ENCODE data around the gene GPR156. TPM values are rescaled to one million over a fixed set of nuclear protein-coding genes. Genes with fewer than 3 reads are reported as not detected.
"Not testable (repeated sequence)": the region's sequence is repeated elsewhere in the genome, so short reads cannot be mapped to it uniquely, and the experiment has no call there.

GPR156 gene
- total RNA-seq, 1 experiment from 2014 or later = not detected

- no peak overlapping the region for H2AFZ ChIP-seq (ENCODE audit: low read length)
Observed at GRCh38 chr3:120306519-120307455, 21.8 kb upstream of the GPR156 start.

GRCh38 chr3:120304616-120305015, 19.6 kb upstream of the GPR156 start:
- Histone ChIP-seq H4K20me1 (ENCODE audit: insufficient read depth, low read depth, low read length) (0 out of 2 replicates have a peak, but pooled peaks cover 3% of the 10 kb centered on the region), H3K9me2 (replicated peaks; ENCODE audit: insufficient read depth, low read length) (no peaks in the 10 kb centered on the region), H3K9me3 (ENCODE audit: low read length) (no peaks in the 10 kb centered on the region), H3K36me3 (ENCODE audit: insufficient read depth, low read length) (no peaks in the 10 kb centered on the region), H3K4me3 (ENCODE audit: low read length) (no peak overlapping the region), H3K9ac (ENCODE audit: low read length) (no peak overlapping the region), H3K4me2 (ENCODE audit: low read depth, low read length, poor library complexity, severe bottlenecking) (no peak overlapping the region), H3K27me3 (ENCODE audit: low read length) (no peaks in the 10 kb centered on the region), H3K27ac (ENCODE audit: low read length) (no peak overlapping the region), H2AFZ (ENCODE audit: low read length) (no peak overlapping the region), H3K4me1 (ENCODE audit: low read length) (no peaks in the 10 kb centered on the region), H3K79me2 (ENCODE audit: low read length) (no peaks in the 10 kb centered on the region)
- no peak for DNase-seq

More at GRCh38 chr3:120306519-120307455, 21.8 kb upstream of the GPR156 start:
- H3K4me2 ChIP-seq (ENCODE audit: low read depth, low read length, poor library complexity, severe bottlenecking) = no peak overlapping the region
- H4K20me1 ChIP-seq (ENCODE audit: insufficient read depth, low read depth, low read length) = 0 out of 2 replicates have a peak, but pooled peaks cover 3% of the 10 kb centered on the region
- no peak for DNase-seq
- no peak overlapping the region for H3K4me3 ChIP-seq (ENCODE audit: low read length)
- no peaks in the 10 kb centered on the region for H3K4me1 ChIP-seq (ENCODE audit: low read length)
- H3K27ac ChIP-seq (ENCODE audit: low read length) = no peak overlapping the region
- no peaks in the 10 kb centered on the region for H3K9me2 ChIP-seq (replicated peaks; ENCODE audit: insufficient read depth, low read length)
- no peaks in the 10 kb centered on the region for H3K79me2 ChIP-seq (ENCODE audit: low read length)
- no peak overlapping the region for H3K9ac ChIP-seq (ENCODE audit: low read length)
- no peaks in the 10 kb centered on the region for H3K9me3 ChIP-seq (ENCODE audit: low read length)
- no peaks in the 10 kb centered on the region for H3K36me3 ChIP-seq (ENCODE audit: insufficient read depth, low read length)
- no peaks in the 10 kb centered on the region for H3K27me3 ChIP-seq (ENCODE audit: low read length)

DNA sequence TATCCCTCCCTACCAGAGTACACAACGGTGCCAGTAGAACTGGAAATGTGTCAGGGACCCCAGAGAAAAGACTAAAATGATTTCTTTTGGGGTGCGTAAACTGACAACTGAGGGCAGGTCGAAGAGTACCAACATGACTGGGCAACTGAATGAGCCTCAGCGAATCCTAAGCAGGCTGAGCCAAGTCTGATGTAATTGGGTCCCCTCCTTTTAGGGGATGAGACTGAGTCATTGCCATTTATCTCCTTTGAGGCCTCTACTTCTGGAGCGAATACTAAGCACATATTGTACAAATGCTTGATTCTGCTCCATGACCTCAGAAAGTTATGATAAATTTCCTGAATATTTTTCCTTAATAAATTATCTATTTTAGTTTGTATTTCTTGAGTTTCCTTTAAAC, 17.3 kb upstream of the GPR156 start:
- no peak overlapping the region for H3K4me3 ChIP-seq (ENCODE audit: low read length)
- H2AFZ ChIP-seq (ENCODE audit: low read length) = no peak overlapping the region
- H3K79me2 ChIP-seq (ENCODE audit: low read length) = no peaks in the 10 kb centered on the region
- H3K9ac ChIP-seq (ENCODE audit: low read length) = no peak overlapping the region
- H3K36me3 ChIP-seq (ENCODE audit: insufficient read depth, low read length) = no peaks in the 10 kb centered on the region
- no peaks in the 10 kb centered on the region for H3K4me1 ChIP-seq (ENCODE audit: low read length)
- H3K27me3 ChIP-seq (ENCODE audit: low read length) = no peaks in the 10 kb centered on the region
- no peak overlapping the region for H3K27ac ChIP-seq (ENCODE audit: low read length)
- DNase-seq = no peak
- no peak overlapping the region for H3K4me2 ChIP-seq (ENCODE audit: low read depth, low read length, poor library complexity, severe bottlenecking)
- H3K9me2 ChIP-seq (replicated peaks; ENCODE audit: insufficient read depth, low read length) = no peaks in the 10 kb centered on the region
- 0 out of 2 replicates have a peak, but pooled peaks cover 3% of the 10 kb centered on the region for H4K20me1 ChIP-seq (ENCODE audit: insufficient read depth, low read depth, low read length)
- H3K9me3 ChIP-seq (ENCODE audit: low read length) = no peaks in the 10 kb centered on the region

DNA sequence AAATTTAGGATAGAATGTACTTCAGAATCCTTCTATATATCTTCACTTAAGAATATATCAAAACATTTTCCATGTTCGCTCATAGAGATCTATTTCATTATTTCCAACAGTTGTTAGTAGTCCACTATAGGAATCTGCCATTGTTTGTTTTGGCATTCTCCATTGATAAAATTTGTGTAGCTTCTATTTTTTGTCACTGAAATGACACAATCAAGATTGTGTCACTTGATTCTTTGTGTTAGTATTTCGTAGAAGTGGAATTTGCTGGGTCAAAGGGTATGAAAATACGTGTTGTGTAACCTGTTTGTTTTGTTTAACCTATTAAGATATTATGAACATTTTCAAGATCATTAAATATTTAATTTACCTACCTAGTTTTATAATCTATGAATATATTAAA, 15.9 kb upstream of the GPR156 start:
- Histone ChIP-seq H4K20me1 (ENCODE audit: insufficient read depth, low read depth, low read length) (0 out of 2 replicates have a peak, but pooled peaks cover 3% of the 10 kb centered on the region), H3K79me2 (ENCODE audit: low read length) (no peaks in the 10 kb centered on the region), H3K27me3 (ENCODE audit: low read length) (no peaks in the 10 kb centered on the region), H3K27ac (ENCODE audit: low read length) (no peak overlapping the region), H3K4me1 (ENCODE audit: low read length) (no peaks in the 10 kb centered on the region), H3K4me2 (ENCODE audit: low read depth, low read length, poor library complexity, severe bottlenecking) (no peak overlapping the region), H2AFZ (ENCODE audit: low read length) (no peak overlapping the region), H3K36me3 (ENCODE audit: insufficient read depth, low read length) (no peaks in the 10 kb centered on the region), H3K9ac (ENCODE audit: low read length) (no peak overlapping the region), H3K4me3 (ENCODE audit: low read length) (no peak overlapping the region), H3K9me2 (replicated peaks; ENCODE audit: insufficient read depth, low read length) (no peaks in the 10 kb centered on the region), H3K9me3 (ENCODE audit: low read length) (no peaks in the 10 kb centered on the region)
- no peak for DNase-seq

DNA sequence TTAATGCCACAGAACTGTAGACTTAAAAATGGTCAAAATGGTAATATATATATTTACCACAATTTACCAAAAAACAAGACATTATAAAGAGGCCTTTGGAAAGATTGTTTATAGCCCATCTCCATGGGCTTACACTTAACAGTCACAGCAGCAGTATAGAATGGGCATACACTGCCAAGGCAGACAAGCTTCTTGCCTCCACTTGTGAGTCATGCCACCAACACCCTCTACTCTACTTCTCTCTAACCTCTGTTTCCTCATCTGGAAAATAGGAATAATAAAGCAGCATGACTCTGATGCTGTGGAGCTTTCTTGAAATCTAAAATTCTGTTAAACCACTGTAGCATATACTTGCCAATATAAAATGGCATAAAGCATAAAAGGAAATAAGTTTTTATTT, 14.4 kb upstream of the GPR156 start:
- Histone ChIP-seq H3K27ac (ENCODE audit: low read length) (no peak overlapping the region), H3K4me3 (ENCODE audit: low read length) (no peak overlapping the region), H3K36me3 (ENCODE audit: insufficient read depth, low read length) (no peaks in the 10 kb centered on the region), H3K9me3 (ENCODE audit: low read length) (no peaks in the 10 kb centered on the region), H3K9me2 (replicated peaks; ENCODE audit: insufficient read depth, low read length) (no peaks in the 10 kb centered on the region), H4K20me1 (ENCODE audit: insufficient read depth, low read depth, low read length) (no peaks in the 10 kb centered on the region), H2AFZ (ENCODE audit: low read length) (no peak overlapping the region), H3K4me2 (ENCODE audit: low read depth, low read length, poor library complexity, severe bottlenecking) (no peak overlapping the region), H3K4me1 (ENCODE audit: low read length) (no peaks in the 10 kb centered on the region), H3K9ac (ENCODE audit: low read length) (no peak overlapping the region), H3K79me2 (ENCODE audit: low read length) (no peaks in the 10 kb centered on the region), H3K27me3 (ENCODE audit: low read length) (no peaks in the 10 kb centered on the region)
- no peak for DNase-seq

DNA sequence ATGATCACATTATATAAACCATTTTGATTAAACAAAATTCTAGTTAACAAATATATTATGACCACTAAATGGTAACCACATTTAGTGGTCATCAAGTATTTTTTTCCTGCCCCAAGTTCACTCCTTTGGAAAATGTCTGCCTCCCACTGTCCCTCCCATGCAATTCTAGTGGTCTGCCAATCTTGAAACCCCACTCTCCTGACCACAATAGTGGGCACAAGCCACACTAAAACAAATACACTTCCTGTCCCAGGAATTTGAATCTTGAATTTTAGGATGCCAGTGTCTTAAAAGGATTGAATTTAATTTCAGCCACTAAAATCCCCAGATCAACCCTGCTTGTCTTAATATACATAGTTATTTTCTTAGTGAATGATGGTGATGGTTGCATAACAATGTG, 14.0 kb upstream of the GPR156 start:
- Histone ChIP-seq H3K4me3 (ENCODE audit: low read length) (no peak overlapping the region), H3K9me3 (ENCODE audit: low read length) (no peaks in the 10 kb centered on the region), H3K27me3 (ENCODE audit: low read length) (no peaks in the 10 kb centered on the region), H3K9ac (ENCODE audit: low read length) (no peak overlapping the region), H3K36me3 (ENCODE audit: insufficient read depth, low read length) (no peaks in the 10 kb centered on the region), H2AFZ (ENCODE audit: low read length) (no peak overlapping the region), H4K20me1 (ENCODE audit: insufficient read depth, low read depth, low read length) (no peaks in the 10 kb centered on the region), H3K4me2 (ENCODE audit: low read depth, low read length, poor library complexity, severe bottlenecking) (no peak overlapping the region), H3K27ac (ENCODE audit: low read length) (no peak overlapping the region), H3K4me1 (ENCODE audit: low read length) (no peaks in the 10 kb centered on the region), H3K79me2 (ENCODE audit: low read length) (no peaks in the 10 kb centered on the region), H3K9me2 (replicated peaks; ENCODE audit: insufficient read depth, low read length) (no peaks in the 10 kb centered on the region)
- DNase-seq = no peak

DNA sequence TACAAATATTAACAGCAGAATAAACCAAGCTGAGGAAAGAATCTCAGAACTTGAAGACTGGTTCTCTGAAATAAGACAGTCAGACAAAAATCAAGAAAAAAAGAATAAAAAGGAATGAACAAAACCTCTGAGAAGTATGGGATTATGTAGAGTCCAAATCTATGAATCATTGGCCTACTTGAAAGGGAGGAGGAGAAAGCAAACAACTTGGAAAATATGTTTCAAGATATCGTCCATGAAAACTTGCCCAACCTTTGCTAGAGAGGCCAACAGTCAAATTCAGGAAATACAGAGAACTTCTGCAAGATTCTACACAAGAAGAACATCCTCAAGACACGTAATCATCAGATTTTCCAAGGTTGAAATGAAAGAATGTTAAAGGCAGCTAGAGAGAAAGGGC, 6.5 kb upstream of the GPR156 start:
- not testable (repeated sequence) for H2AFZ ChIP-seq (ENCODE audit: low read length); H3K36me3 ChIP-seq (ENCODE audit: insufficient read depth, low read length); H3K4me3 ChIP-seq (ENCODE audit: low read length); H4K20me1 ChIP-seq (ENCODE audit: insufficient read depth, low read depth, low read length); H3K4me1 ChIP-seq (ENCODE audit: low read length); DNase-seq; H3K27ac ChIP-seq (ENCODE audit: low read length); H3K4me2 ChIP-seq (ENCODE audit: low read depth, low read length, poor library complexity, severe bottlenecking); H3K79me2 ChIP-seq (ENCODE audit: low read length); H3K27me3 ChIP-seq (ENCODE audit: low read length); H3K9me3 ChIP-seq (ENCODE audit: low read length); H3K9ac ChIP-seq (ENCODE audit: low read length); H3K9me2 ChIP-seq (replicated peaks; ENCODE audit: insufficient read depth, low read length)

DNA sequence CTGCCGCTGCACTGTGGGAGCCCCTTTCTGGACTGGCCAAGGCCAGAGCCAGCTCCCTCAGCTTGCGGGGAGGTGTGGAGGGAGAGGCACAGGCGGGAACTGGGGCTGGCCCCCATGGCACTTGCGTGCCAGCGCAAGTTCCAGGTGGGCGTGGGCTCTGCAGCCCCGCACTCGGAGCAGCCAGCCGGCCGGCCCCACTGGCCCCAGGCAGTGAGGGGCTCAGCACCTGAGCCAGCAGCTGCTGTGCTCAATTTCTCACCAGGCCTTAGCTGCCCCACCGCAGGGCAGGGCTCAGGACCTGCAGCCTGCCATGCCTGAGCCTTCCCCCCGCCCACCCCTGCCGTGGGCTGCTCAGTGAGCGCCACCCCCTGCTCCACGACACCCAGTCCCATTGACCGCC, 4.6 kb upstream of the GPR156 start:
- H4K20me1 ChIP-seq (ENCODE audit: insufficient read depth, low read depth, low read length) = no peaks in the 10 kb centered on the region
- H3K27ac ChIP-seq (ENCODE audit: low read length) = no peak overlapping the region
- no peak overlapping the region for H2AFZ ChIP-seq (ENCODE audit: low read length)
- no peak overlapping the region for H3K4me3 ChIP-seq (ENCODE audit: low read length)
- H3K79me2 ChIP-seq (ENCODE audit: low read length) = no peaks in the 10 kb centered on the region
- H3K4me2 ChIP-seq (ENCODE audit: low read depth, low read length, poor library complexity, severe bottlenecking) = no peak overlapping the region
- DNase-seq = no peak
- H3K36me3 ChIP-seq (ENCODE audit: insufficient read depth, low read length) = no peaks in the 10 kb centered on the region
- no peaks in the 10 kb centered on the region for H3K4me1 ChIP-seq (ENCODE audit: low read length)
- no peaks in the 10 kb centered on the region for H3K9me2 ChIP-seq (replicated peaks; ENCODE audit: insufficient read depth, low read length)
- H3K9ac ChIP-seq (ENCODE audit: low read length) = no peak overlapping the region
- no peaks in the 10 kb centered on the region; the same call in 1 of the 2 replicates for H3K9me3 ChIP-seq (ENCODE audit: low read length)
- no peaks in the 10 kb centered on the region; the same call in 1 of the 2 replicates for H3K27me3 ChIP-seq (ENCODE audit: low read length)
